Measurements from ENCODE around the gene VPS13D. TPM values are rescaled to one million over a fixed set of nuclear protein-coding genes. Genes with fewer than 3 reads are reported as not detected.

The VPS13D gene
- polyA plus RNA-seq, 3 donors, result 3.6 to 20.2 (median 5.1) TPM

DNA sequence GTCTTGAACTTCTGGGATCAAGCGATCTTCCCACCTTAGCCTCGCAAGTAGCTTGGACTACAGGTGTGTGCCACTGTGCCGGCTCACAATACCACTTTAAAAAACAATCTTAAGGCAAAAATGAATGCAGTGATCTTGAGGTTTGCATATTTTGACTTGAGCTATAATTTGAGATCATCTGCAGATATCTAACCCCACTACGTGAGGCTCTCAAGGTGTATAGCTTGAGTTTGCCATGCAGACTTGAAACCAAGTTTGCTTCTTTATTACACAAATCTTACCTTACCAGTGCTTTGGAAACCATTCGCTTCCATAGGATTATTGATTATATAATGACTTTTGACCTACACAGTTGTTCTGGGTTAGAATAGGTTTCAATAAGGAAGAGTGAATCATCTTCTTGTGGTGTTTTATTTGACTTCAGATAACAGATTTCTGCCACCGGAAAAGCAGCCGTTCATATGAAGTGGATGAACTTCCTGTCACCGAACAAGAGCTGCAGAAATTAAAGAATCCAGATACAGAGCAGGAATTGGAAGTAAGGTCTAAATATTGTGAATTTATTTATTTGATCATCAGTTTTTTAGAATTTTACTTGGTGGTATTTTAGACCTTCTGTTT, 155.1 kb downstream of the VPS13D start:
- no peaks in the 10 kb centered on the region for H4K20me1 ChIP-seq (ENCODE audit: insufficient read depth, low read length)
- peaks cover 58 to 81% of the 10 kb centered on the region in 2 donors for H3K36me3 ChIP-seq (replicated peaks in 1 of 2; ENCODE audit: control insufficient read depth in 1 of 2, insufficient read depth in 2 of 2, low read length in 2 of 2)
- Mint-ChIP-seq H3K4me3 (no peak overlapping the region), H3K27me3 (ENCODE audit: low read depth in 3 of 3) (no peaks in the 10 kb centered on the region), H3K36me3 (peaks cover 76 to 79% of the 10 kb centered on the region in 2 donors), H3K9me3 (peaks cover 21 to 29% (median 25%) of the 10 kb centered on the region in 7 donors), H3K4me1 (peaks cover 27% of the 10 kb centered on the region), H3K27ac (no peak overlapping the region)
- no peak overlapping the region for H3K27ac ChIP-seq (ENCODE audit: low read depth in 1 of 2, low read length in 2 of 2)
- no peak overlapping the region for H3K9ac ChIP-seq (ENCODE audit: insufficient read depth, low read length, poor library complexity, severe bottlenecking)
- H3K27me3 ChIP-seq (ENCODE audit: control insufficient read depth in 2 of 2, insufficient read depth in 2 of 2, low read length in 2 of 2), result no peaks in the 10 kb centered on the region
- no peak overlapping the region for H3K4me2 ChIP-seq (replicated peaks; ENCODE audit: extremely low read depth, low read length, poor library complexity, severe bottlenecking)
- intact Hi-C loops (cut with micrococcal nuclease), result no loop called here
- TF ChIP-seq, protein P1, sequence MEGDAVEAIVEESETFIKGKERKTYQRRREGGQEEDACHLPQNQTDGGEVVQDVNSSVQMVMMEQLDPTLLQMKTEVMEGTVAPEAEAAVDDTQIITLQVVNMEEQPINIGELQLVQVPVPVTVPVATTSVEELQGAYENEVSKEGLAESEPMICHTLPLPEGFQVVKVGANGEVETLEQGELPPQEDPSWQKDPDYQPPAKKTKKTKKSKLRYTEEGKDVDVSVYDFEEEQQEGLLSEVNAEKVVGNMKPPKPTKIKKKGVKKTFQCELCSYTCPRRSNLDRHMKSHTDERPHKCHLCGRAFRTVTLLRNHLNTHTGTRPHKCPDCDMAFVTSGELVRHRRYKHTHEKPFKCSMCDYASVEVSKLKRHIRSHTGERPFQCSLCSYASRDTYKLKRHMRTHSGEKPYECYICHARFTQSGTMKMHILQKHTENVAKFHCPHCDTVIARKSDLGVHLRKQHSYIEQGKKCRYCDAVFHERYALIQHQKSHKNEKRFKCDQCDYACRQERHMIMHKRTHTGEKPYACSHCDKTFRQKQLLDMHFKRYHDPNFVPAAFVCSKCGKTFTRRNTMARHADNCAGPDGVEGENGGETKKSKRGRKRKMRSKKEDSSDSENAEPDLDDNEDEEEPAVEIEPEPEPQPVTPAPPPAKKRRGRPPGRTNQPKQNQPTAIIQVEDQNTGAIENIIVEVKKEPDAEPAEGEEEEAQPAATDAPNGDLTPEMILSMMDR (IDR thresholded peaks at IDR 0.05), result no peak
- WGBS (ENCODE audit: insufficient coverage), result 36% methylated on average over 3 of the region's 8 CpGs
- no peak overlapping the region for H2AFZ ChIP-seq (ENCODE audit: insufficient read depth, low read depth, low read length, poor library complexity, severe bottlenecking)
- H3K4me3 ChIP-seq (replicated peaks in 1 of 3; ENCODE audit: low read depth in 2 of 3, low read length in 3 of 3), result no peak overlapping the region
- no peak for DNase-seq
- peaks cover 10 to 32% of the 10 kb centered on the region in 2 donors for H3K9me3 ChIP-seq (replicated peaks in 1 of 2; ENCODE audit: control insufficient read depth in 1 of 2, insufficient read depth in 1 of 2, low read length in 2 of 2)
- no peaks in the 10 kb centered on the region for H3K79me2 ChIP-seq (ENCODE audit: insufficient read depth, low read length)
- peaks cover 16% of the 10 kb centered on the region in 2 donors for H3K4me1 ChIP-seq (ENCODE audit: control insufficient read depth in 1 of 2, insufficient read depth in 2 of 2, low read length in 2 of 2)

- Mint-ChIP-seq H3K9me3 (peaks cover 21 to 29% (median 25%) of the 10 kb centered on the region in 7 donors), H3K36me3 (peaks cover 87 to 91% of the 10 kb centered on the region in 2 donors), H3K27ac (no peak overlapping the region), H3K4me3 (no peak overlapping the region), H3K4me1 (peaks cover 18% of the 10 kb centered on the region), H3K27me3 (ENCODE audit: low read depth in 3 of 3) (no peaks in the 10 kb centered on the region)
- TF ChIP-seq, protein P1 (IDR thresholded peaks at IDR 0.05), result no peak
- WGBS (ENCODE audit: insufficient coverage), result no CpG with 5 or more reads among the region's 1 CpG
- Histone ChIP-seq H3K27ac (ENCODE audit: low read depth in 1 of 2, low read length in 2 of 2) (no peak overlapping the region), H2AFZ (ENCODE audit: insufficient read depth, low read depth, low read length, poor library complexity, severe bottlenecking) (no peak overlapping the region), H3K27me3 (ENCODE audit: control insufficient read depth in 2 of 2, insufficient read depth in 2 of 2, low read length in 2 of 2) (no peaks in the 10 kb centered on the region), H3K9ac (ENCODE audit: insufficient read depth, low read length, poor library complexity, severe bottlenecking) (no peak overlapping the region), H3K9me3 (replicated peaks in 1 of 2; ENCODE audit: control insufficient read depth in 1 of 2, insufficient read depth in 1 of 2, low read length in 2 of 2) (peaks cover 10 to 32% of the 10 kb centered on the region in 2 donors), H3K4me3 (replicated peaks in 1 of 3; ENCODE audit: low read depth in 2 of 3, low read length in 3 of 3) (no peak overlapping the region), H3K79me2 (ENCODE audit: insufficient read depth, low read length) (no peaks in the 10 kb centered on the region), H3K4me1 (ENCODE audit: control insufficient read depth in 1 of 2, insufficient read depth in 2 of 2, low read length in 2 of 2) (peaks cover 6% of the 10 kb centered on the region in 2 donors), H4K20me1 (ENCODE audit: insufficient read depth, low read length) (no peaks in the 10 kb centered on the region), H3K4me2 (replicated peaks; ENCODE audit: extremely low read depth, low read length, poor library complexity, severe bottlenecking) (no peak overlapping the region), H3K36me3 (replicated peaks in 1 of 2; ENCODE audit: control insufficient read depth in 1 of 2, insufficient read depth in 2 of 2, low read length in 2 of 2) (peaks cover 66 to 86% of the 10 kb centered on the region in 2 donors)
- intact Hi-C loops (cut with micrococcal nuclease), result no loop called here
- DNase-seq, result no peak
Observed at GRCh38 chr1:12386130-12386529, 156.3 kb downstream of the VPS13D start.

Measured in CD14-positive monocyte (primary cell).